ENCODE measurements around the gene CDCP1. TPM values are rescaled to one million over a fixed set of nuclear protein-coding genes. Genes with fewer than 3 reads are reported as not detected.
"Not testable (repeated sequence)": the region's sequence is repeated elsewhere in the genome, so short reads cannot be mapped to it uniquely, and the experiment has no call there.

Gene CDCP1
- polyA plus RNA-seq, 4 donors, result 0.93 to 2.0 (median 1.2) TPM

GRCh38 chr3:45090855-45091254, 55.3 kb downstream of the CDCP1 start:
- no peak for DNase-seq (ENCODE audit: low read depth in 4 of 4, low spot score in 3 of 4)

GRCh38 chr3:45088543-45089358, 57.4 kb downstream of the CDCP1 start:
- no peak for DNase-seq (ENCODE audit: low read depth in 4 of 4, low spot score in 3 of 4)

- DNase-seq (ENCODE audit: low read depth in 4 of 4, low spot score in 3 of 4), result no peak
Measured at GRCh38 chr3:45087155-45087554, 59.0 kb downstream of the CDCP1 start.

- DNase-seq (ENCODE audit: low read depth in 4 of 4, low spot score in 3 of 4), result no peak
Measured at GRCh38 chr3:45084820-45085816, 61.1 kb downstream of the CDCP1 start.

GRCh38 chr3:45084361-45084760, 61.8 kb downstream of the CDCP1 start:
- no peak for DNase-seq (ENCODE audit: low read depth in 4 of 4, low spot score in 3 of 4)

GRCh38 chr3:45083023-45083422, 63.2 kb downstream of the CDCP1 start:
- DNase-seq (ENCODE audit: low read depth in 4 of 4, low spot score in 3 of 4), result no peak

GRCh38 chr3:45082142-45082538, 64.0 kb downstream of the CDCP1 start:
- DNase-seq (ENCODE audit: low read depth in 4 of 4, low spot score in 3 of 4), result no peak

- DNase-seq (ENCODE audit: low read depth in 4 of 4, low spot score in 3 of 4), result no peak
Measured at GRCh38 chr3:45081506-45082141, 64.6 kb downstream of the CDCP1 start.

GRCh38 chr3:45080824-45081223, 65.4 kb downstream of the CDCP1 start:
- no peak for DNase-seq (ENCODE audit: low read depth in 4 of 4, low spot score in 3 of 4)

GRCh38 chr3:45079715-45080114, 66.5 kb downstream of the CDCP1 start:
- DNase-seq (ENCODE audit: low read depth in 4 of 4, low spot score in 3 of 4), result no peak

GRCh38 chr3:45078910-45079522, 67.2 kb downstream of the CDCP1 start:
- no peak for DNase-seq (ENCODE audit: low read depth in 4 of 4, low spot score in 3 of 4)

- not testable (repeated sequence) for DNase-seq (ENCODE audit: low read depth in 4 of 4, low spot score in 3 of 4)
Measured at GRCh38 chr3:45078256-45078655, 67.9 kb downstream of the CDCP1 start.

GRCh38 chr3:45075821-45076625, 70.2 kb downstream of the CDCP1 start:
- no peak for DNase-seq (ENCODE audit: low read depth in 4 of 4, low spot score in 3 of 4)

GRCh38 chr3:45071075-45071474, 75.1 kb downstream of the CDCP1 start:
- no peak for DNase-seq (ENCODE audit: low read depth in 4 of 4, low spot score in 3 of 4)

- DNase-seq (ENCODE audit: low read depth in 4 of 4, low spot score in 3 of 4), result no peak
Measured at GRCh38 chr3:45067941-45068340, 78.2 kb downstream of the CDCP1 start.

GRCh38 chr3:45067486-45067885, 78.7 kb downstream of the CDCP1 start:
- DNase-seq (ENCODE audit: low read depth in 4 of 4, low spot score in 3 of 4), result no peak

GRCh38 chr3:45066109-45066801, 79.9 kb downstream of the CDCP1 start:
- DNase-seq (ENCODE audit: low read depth in 4 of 4, low spot score in 3 of 4), result no peak

GRCh38 chr3:45065373-45065720, 80.8 kb downstream of the CDCP1 start:
- DNase-seq (ENCODE audit: low read depth in 4 of 4, low spot score in 3 of 4), result no peak
